Measurements from ENCODE around the gene DBF4B.

The DBF4B gene

GRCh38 chr17:44758414-44759085, 50.1 kb downstream of the DBF4B start, which contains the start of gene ADAM11:
TSS of gene ADAM11 (plus strand) at chr17:44758988. CDS start at chr17:44759200, 212 bp downstream.
- FAIRE-seq = peak; percentile 48

GRCh38 chr17:44759086-44759915, 50.8 kb downstream of the DBF4B start:
- FAIRE-seq (peak; percentile 74), DNase-seq (ENCODE audit: insufficient read length, low spot score) (peak; percentile 45)

More at GRCh38 chr17:44758414-44759085, 50.1 kb downstream of the DBF4B start, which contains the start of gene ADAM11:
- peak; percentile 75 for DNase-seq (ENCODE audit: insufficient read length, low spot score)

- FAIRE-seq = no peak
- no peak for DNase-seq (ENCODE audit: insufficient read length, low spot score)
Observed at GRCh38 chr17:44759916-44760243, 51.4 kb downstream of the DBF4B start.

- DNase-seq (ENCODE audit: insufficient read length, low spot score) (no peak), FAIRE-seq (peak; percentile 44)
Observed at GRCh38 chr17:44760474-44761308, 52.2 kb downstream of the DBF4B start.

GRCh38 chr17:44761932-44762810, 53.7 kb downstream of the DBF4B start:
- FAIRE-seq = peak; percentile 42
- DNase-seq (ENCODE audit: insufficient read length, low spot score) = no peak

GRCh38 chr17:44763170-44763569, 54.7 kb downstream of the DBF4B start:
- no peak for DNase-seq (ENCODE audit: insufficient read length, low spot score)
- FAIRE-seq = no peak

- DNase-seq (ENCODE audit: insufficient read length, low spot score) = no peak
- FAIRE-seq = no peak
Observed at GRCh38 chr17:44765965-44766364, 57.5 kb downstream of the DBF4B start.

- FAIRE-seq (peak; percentile 77), DNase-seq (ENCODE audit: insufficient read length, low spot score) (no peak)
Observed at GRCh38 chr17:44766409-44767038, 58.1 kb downstream of the DBF4B start.

- no peak for FAIRE-seq
- no peak for DNase-seq (ENCODE audit: insufficient read length, low spot score)
Observed at GRCh38 chr17:44767493-44767892, 59.0 kb downstream of the DBF4B start.

- DNase-seq (ENCODE audit: insufficient read length, low spot score) (no peak), FAIRE-seq (peak; percentile 83)
Observed at GRCh38 chr17:44768505-44769142, 60.2 kb downstream of the DBF4B start.

GRCh38 chr17:44769230-44769629, 60.8 kb downstream of the DBF4B start:
- DNase-seq (ENCODE audit: insufficient read length, low spot score) = no peak
- FAIRE-seq = peak; percentile 16

- FAIRE-seq = peak; percentile 51
- no peak for DNase-seq (ENCODE audit: insufficient read length, low spot score)
Observed at GRCh38 chr17:44769647-44770084, 61.2 kb downstream of the DBF4B start.

- FAIRE-seq (peak; percentile 64), DNase-seq (ENCODE audit: insufficient read length, low spot score) (no peak)
Observed at GRCh38 chr17:44770166-44770925, 61.9 kb downstream of the DBF4B start.

GRCh38 chr17:44772308-44773045, 64.0 kb downstream of the DBF4B start:
- DNase-seq (ENCODE audit: insufficient read length, low spot score) (no peak), FAIRE-seq (peak; percentile 63)

- DNase-seq (ENCODE audit: insufficient read length, low spot score) = no peak
- FAIRE-seq = peak; percentile 9
Observed at GRCh38 chr17:44773140-44773539, 64.7 kb downstream of the DBF4B start.

- DNase-seq (ENCODE audit: insufficient read length, low spot score) (peak; percentile 99), FAIRE-seq (no peak)
Observed at GRCh38 chr17:44774271-44775135, 66.0 kb downstream of the DBF4B start.
